HepG2 (cell line): ENCODE measurements around the gene LMNA. TPM values are rescaled to one million over a fixed set of nuclear protein-coding genes. Genes with fewer than 3 reads are reported as not detected.

Experiments used
- BCL6 ChIP-seq: IDR thresholded peaks from 2 replicates; pipeline ENCODE4 v1.6.1; 2016; ENCODE audit warnings: missing genetic modification reagents, missing compliant biosample characterization
- CEBPB ChIP-seq: IDR thresholded peaks from 2 replicates; pipeline ENCODE4 v1.6.1; 2011; ENCODE audit warnings: low read depth, low read length, improper control_type of control experiment, borderline replicate concordance
- FOSL2 ChIP-seq: sonication (generic); formaldehyde crosslinking; IDR thresholded peaks from 2 replicates; pipeline ENCODE4 v1.4.0; 2020; ENCODE audit warnings: missing genetic modification reagents
- FOXJ3 ChIP-seq: sonication (generic); formaldehyde crosslinking; IDR thresholded peaks from 2 replicates; pipeline ENCODE4 v1.4.0; 2020; ENCODE audit warnings: missing genetic modification reagents, mild to moderate bottlenecking, borderline replicate concordance
- HOXA3 ChIP-seq: sonication (generic); formaldehyde crosslinking; IDR thresholded peaks from 2 replicates; pipeline ENCODE4 v1.5.0; 2020; ENCODE audit warnings: missing genetic modification reagents
- JUNB ChIP-seq: sonication (generic); formaldehyde crosslinking; IDR thresholded peaks from 2 replicates; pipeline ENCODE4 v1.8.0; 2022; ENCODE audit warnings: missing genetic modification reagents, mild to moderate bottlenecking, borderline replicate concordance
- MAZ ChIP-seq, 2 experiments: sonication (generic) in 1 of 2; formaldehyde crosslinking in 1 of 2; IDR thresholded peaks; 2 replicates each; pipeline versions ENCODE4 v1.5.0 to v1.6.1; 2012 to 2020; ENCODE audit warnings: low read depth in 2 of 2, mild to moderate bottlenecking in 2 of 2, borderline replicate concordance in 1 of 2, improper control_type of control experiment in 1 of 2, low read length in 1 of 2, missing genetic modification reagents in 1 of 2, moderate library complexity in 1 of 2
- MEIS2 ChIP-seq: sonication (generic); formaldehyde crosslinking; IDR thresholded peaks from 2 replicates; pipeline ENCODE4 v1.9.0; 2021; ENCODE audit warnings: mild to moderate bottlenecking, missing genetic modification reagents
- NR2F1 ChIP-seq, 2 experiments: fragments of 450-650 bp in 1 of 2; formaldehyde crosslinking in 1 of 2; IDR thresholded peaks; 2 replicates each; pipeline versions ENCODE4 v1.5.0 to v1.6.1; 2016 to 2020; ENCODE audit warnings: mild to moderate bottlenecking in 1 of 2, missing compliant biosample characterization in 1 of 2, missing genetic modification reagents in 1 of 2, moderate library complexity in 1 of 2
- SIX1 ChIP-seq: sonication (generic); formaldehyde crosslinking; IDR thresholded peaks from 2 replicates; pipeline ENCODE4 v1.4.0; 2020; ENCODE audit warnings: missing genetic modification reagents, borderline replicate concordance
- SYNCRIP ChIP-seq: fragments of 200-400 bp; formaldehyde crosslinking; IDR thresholded peaks from 2 replicates; pipeline ENCODE4 v1.6.1; 2018; ENCODE audit warnings: mild to moderate bottlenecking, low read depth, low read length; ENCODE audit not compliant: insufficient read depth
- XRCC5 ChIP-seq: fragments of 200-400 bp; formaldehyde crosslinking; optimal IDR thresholded peaks from 2 replicates; pipeline ENCODE3; 2017; ENCODE audit warnings: mild to moderate bottlenecking, low read length
- ZFP37 ChIP-seq: sonication (generic); formaldehyde crosslinking; IDR thresholded peaks from 2 replicates; pipeline ENCODE4 v1.4.0; 2020; ENCODE audit warnings: missing genetic modification reagents, borderline replicate concordance
- ZNF224 ChIP-seq: sonication (generic); formaldehyde crosslinking; IDR thresholded peaks from 2 replicates; pipeline ENCODE4 v1.5.0; 2020; ENCODE audit warnings: mild to moderate bottlenecking, missing genetic modification reagents
- ZNF501 ChIP-seq: sonication (generic); formaldehyde crosslinking; IDR thresholded peaks from 2 replicates; pipeline ENCODE4 v1.5.1; 2020; ENCODE audit warnings: mild to moderate bottlenecking, moderate library complexity, missing genetic modification reagents
- ZNF768 ChIP-seq: sonication (generic); formaldehyde crosslinking; IDR thresholded peaks from 2 replicates; pipeline ENCODE4 v1.4.0; 2020; ENCODE audit warnings: missing genetic modification reagents
- ZZZ3 ChIP-seq: sonication (generic); formaldehyde crosslinking; IDR thresholded peaks from 2 replicates; pipeline ENCODE4 v1.4.0; 2020; ENCODE audit warnings: missing genetic modification reagents, mild to moderate bottlenecking, borderline replicate concordance
- polyA plus RNA-seq, 8 experiments: library from polyadenylated mRNA; depleted of rRNA in 3 of 8; stranded (reverse) in 7 of 8; unstranded in 1 of 8; fragments of >200 nt; fragmentation: Illumina TruSeq in 4 of 8; extraction: Trizol in 4 of 8; gene quantifications; 2 replicates each; pipeline versions ENCODE4 v1.2.1 to v1.2.3, GENCODE V29; 2011 to 2016; ENCODE audit warnings: low read depth in 4 of 8, missing spikeins in 1 of 8, mixed read lengths in 1 of 8; ENCODE audit not compliant: insufficient read depth in 1 of 8
- total RNA-seq, 5 experiments: library from RNA; depleted of rRNA; stranded (reverse); fragments of >200 nt; fragmentation: Illumina TruSeq; extraction: Trizol; gene quantifications; 2 replicates each; pipeline ENCODE4 v1.2.3, GENCODE V29; 2016; ENCODE audit warnings: low read depth in 1 of 5
- TF ChIP-seq, protein P1 (sequence below): sonication (generic); formaldehyde crosslinking; IDR thresholded peaks from 2 replicates; pipeline ENCODE4 v1.5.0; 2020; ENCODE audit warnings: mild to moderate bottlenecking, missing genetic modification reagents
- TF ChIP-seq, protein P2 (sequence below): sonication (generic); formaldehyde crosslinking; IDR thresholded peaks from 2 replicates; pipeline ENCODE4 v1.5.1; 2020; ENCODE audit warnings: missing genetic modification reagents, mild to moderate bottlenecking, borderline replicate concordance
- TF ChIP-seq, protein P3 (sequence below): sonication (generic); formaldehyde crosslinking; conservative IDR thresholded peaks from 2 replicates; pipeline ENCODE4 v1.4.0; 2020; ENCODE audit warnings: mild to moderate bottlenecking, missing genetic modification reagents, moderate library complexity
- TF ChIP-seq, protein P4 (sequence below): sonication (generic); formaldehyde crosslinking; IDR thresholded peaks from 2 replicates; pipeline ENCODE4 v1.4.0; 2020; ENCODE audit warnings: missing genetic modification reagents, borderline replicate concordance

Gene LMNA
- total and polyA plus RNA-seq, 2 of the 13 experiments (the other 11 are each of a cell fraction or from before 2014, with no cell fraction given): 107 to 225 TPM

DNA sequence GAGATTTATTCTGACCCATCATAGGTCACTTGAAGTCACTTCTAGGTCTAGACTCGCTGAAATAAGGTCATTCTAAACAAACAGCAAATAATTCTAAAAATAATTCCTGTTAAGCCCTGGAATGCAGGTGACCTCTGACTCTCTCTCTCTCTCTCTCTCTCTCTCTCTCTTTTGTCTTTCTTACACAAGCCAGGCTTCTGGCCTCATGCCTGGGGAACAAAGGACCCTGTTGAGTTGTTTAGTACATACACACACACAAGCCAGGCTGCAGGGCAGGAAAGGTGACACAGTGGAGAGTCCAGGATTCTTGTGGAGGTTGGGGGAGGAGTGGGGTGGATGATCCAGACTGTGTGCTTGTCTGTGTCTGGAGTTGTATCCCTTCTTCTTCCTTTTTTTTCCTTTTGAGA lies 28.3 kb upstream of the LMNA start (continued):
- TF ChIP-seq MAZ (IDR thresholded peaks at IDR 0.05; ENCODE audit: borderline replicate concordance, low read depth, low read length) (peak; percentile 16; the same call in 1 of the 2 replicates), MAZ (CRISPR knock-in tag; IDR thresholded peaks at IDR 0.05; ENCODE audit: low read depth) (no peak), HOXA3 (CRISPR knock-in tag) (peak; percentile 71), ZZZ3 (no peak), SYNCRIP (no peak), CEBPB (peak; percentile 72), MEIS2 (CRISPR knock-in tag) (0 out of 2 replicates have a peak, but pooled peaks have one; percentile 46), JUNB (peak; percentile 64; the same call in 1 of the 2 replicates), FOSL2 (CRISPR knock-in tag) (peak; percentile 76), BCL6 (CRISPR knock-in tag) (peak; percentile 94), ZNF224 (CRISPR knock-in tag) (no peak), ZFP37 (CRISPR knock-in tag) (no peak), FOXJ3 (CRISPR knock-in tag) (peak; percentile 95), SIX1 (CRISPR knock-in tag) (peak; percentile 66; the same call in 1 of the 2 replicates), XRCC5 (peak; percentile 66), NR2F1 (CRISPR knock-in tag; IDR thresholded peaks at IDR 0.05) (peak; percentile 99 to 100), ZNF768 (CRISPR knock-in tag) (no peak), ZNF501 (CRISPR knock-in tag) (peak; percentile 69; the same call in 1 of the 2 replicates)
- TF ChIP-seq, protein P1, sequence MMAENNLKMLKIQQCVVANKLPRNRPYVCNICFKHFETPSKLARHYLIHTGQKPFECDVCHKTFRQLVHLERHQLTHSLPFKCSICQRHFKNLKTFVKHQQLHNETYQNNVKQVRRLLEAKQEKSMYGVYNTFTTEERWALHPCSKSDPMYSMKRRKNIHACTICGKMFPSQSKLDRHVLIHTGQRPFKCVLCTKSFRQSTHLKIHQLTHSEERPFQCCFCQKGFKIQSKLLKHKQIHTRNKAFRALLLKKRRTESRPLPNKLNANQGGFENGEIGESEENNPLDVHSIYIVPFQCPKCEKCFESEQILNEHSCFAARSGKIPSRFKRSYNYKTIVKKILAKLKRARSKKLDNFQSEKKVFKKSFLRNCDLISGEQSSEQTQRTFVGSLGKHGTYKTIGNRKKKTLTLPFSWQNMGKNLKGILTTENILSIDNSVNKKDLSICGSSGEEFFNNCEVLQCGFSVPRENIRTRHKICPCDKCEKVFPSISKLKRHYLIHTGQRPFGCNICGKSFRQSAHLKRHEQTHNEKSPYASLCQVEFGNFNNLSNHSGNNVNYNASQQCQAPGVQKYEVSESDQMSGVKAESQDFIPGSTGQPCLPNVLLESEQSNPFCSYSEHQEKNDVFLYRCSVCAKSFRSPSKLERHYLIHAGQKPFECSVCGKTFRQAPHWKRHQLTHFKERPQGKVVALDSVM: peak; percentile 66
- TF ChIP-seq, protein P2, sequence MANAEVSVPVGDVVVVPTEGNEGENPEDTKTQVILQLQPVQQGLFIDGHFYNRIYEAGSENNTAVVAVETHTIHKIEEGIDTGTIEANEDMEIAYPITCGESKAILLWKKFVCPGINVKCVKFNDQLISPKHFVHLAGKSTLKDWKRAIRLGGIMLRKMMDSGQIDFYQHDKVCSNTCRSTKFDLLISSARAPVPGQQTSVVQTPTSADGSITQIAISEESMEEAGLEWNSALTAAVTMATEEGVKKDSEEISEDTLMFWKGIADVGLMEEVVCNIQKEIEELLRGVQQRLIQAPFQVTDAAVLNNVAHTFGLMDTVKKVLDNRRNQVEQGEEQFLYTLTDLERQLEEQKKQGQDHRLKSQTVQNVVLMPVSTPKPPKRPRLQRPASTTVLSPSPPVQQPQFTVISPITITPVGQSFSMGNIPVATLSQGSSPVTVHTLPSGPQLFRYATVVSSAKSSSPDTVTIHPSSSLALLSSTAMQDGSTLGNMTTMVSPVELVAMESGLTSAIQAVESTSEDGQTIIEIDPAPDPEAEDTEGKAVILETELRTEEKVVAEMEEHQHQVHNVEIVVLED (CRISPR knock-in tag): peak; percentile 62; the same call in 1 of the 2 replicates
- TF ChIP-seq, protein P3, sequence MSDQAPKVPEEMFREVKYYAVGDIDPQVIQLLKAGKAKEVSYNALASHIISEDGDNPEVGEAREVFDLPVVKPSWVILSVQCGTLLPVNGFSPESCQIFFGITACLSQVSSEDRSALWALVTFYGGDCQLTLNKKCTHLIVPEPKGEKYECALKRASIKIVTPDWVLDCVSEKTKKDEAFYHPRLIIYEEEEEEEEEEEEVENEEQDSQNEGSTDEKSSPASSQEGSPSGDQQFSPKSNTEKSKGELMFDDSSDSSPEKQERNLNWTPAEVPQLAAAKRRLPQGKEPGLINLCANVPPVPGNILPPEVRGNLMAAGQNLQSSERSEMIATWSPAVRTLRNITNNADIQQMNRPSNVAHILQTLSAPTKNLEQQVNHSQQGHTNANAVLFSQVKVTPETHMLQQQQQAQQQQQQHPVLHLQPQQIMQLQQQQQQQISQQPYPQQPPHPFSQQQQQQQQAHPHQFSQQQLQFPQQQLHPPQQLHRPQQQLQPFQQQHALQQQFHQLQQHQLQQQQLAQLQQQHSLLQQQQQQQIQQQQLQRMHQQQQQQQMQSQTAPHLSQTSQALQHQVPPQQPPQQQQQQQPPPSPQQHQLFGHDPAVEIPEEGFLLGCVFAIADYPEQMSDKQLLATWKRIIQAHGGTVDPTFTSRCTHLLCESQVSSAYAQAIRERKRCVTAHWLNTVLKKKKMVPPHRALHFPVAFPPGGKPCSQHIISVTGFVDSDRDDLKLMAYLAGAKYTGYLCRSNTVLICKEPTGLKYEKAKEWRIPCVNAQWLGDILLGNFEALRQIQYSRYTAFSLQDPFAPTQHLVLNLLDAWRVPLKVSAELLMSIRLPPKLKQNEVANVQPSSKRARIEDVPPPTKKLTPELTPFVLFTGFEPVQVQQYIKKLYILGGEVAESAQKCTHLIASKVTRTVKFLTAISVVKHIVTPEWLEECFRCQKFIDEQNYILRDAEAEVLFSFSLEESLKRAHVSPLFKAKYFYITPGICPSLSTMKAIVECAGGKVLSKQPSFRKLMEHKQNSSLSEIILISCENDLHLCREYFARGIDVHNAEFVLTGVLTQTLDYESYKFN (CRISPR knock-in tag): peak; percentile 95
- TF ChIP-seq, protein P4, sequence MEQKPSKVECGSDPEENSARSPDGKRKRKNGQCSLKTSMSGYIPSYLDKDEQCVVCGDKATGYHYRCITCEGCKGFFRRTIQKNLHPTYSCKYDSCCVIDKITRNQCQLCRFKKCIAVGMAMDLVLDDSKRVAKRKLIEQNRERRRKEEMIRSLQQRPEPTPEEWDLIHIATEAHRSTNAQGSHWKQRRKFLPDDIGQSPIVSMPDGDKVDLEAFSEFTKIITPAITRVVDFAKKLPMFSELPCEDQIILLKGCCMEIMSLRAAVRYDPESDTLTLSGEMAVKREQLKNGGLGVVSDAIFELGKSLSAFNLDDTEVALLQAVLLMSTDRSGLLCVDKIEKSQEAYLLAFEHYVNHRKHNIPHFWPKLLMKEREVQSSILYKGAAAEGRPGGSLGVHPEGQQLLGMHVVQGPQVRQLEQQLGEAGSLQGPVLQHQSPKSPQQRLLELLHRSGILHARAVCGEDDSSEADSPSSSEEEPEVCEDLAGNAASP: peak; percentile 95
